Activated CD8-positive, alpha-beta memory T cell treated with anti-CD3 and anti-CD28 coated beads for 48 hours (primary cell): ENCODE data around the gene MYCBP2.
"Not testable (repeated sequence)": the region's sequence is repeated elsewhere in the genome, so short reads cannot be mapped to it uniquely, and the experiment has no call there.

Experiments
- DNase-seq, 3 experiments: peaks; one replicate each; pipeline ENCODE4 v3.0.0-alpha.2; 2020; ENCODE audit warnings: low read depth in 2 of 3, low spot score in 2 of 3

The MYCBP2 gene, protein sequence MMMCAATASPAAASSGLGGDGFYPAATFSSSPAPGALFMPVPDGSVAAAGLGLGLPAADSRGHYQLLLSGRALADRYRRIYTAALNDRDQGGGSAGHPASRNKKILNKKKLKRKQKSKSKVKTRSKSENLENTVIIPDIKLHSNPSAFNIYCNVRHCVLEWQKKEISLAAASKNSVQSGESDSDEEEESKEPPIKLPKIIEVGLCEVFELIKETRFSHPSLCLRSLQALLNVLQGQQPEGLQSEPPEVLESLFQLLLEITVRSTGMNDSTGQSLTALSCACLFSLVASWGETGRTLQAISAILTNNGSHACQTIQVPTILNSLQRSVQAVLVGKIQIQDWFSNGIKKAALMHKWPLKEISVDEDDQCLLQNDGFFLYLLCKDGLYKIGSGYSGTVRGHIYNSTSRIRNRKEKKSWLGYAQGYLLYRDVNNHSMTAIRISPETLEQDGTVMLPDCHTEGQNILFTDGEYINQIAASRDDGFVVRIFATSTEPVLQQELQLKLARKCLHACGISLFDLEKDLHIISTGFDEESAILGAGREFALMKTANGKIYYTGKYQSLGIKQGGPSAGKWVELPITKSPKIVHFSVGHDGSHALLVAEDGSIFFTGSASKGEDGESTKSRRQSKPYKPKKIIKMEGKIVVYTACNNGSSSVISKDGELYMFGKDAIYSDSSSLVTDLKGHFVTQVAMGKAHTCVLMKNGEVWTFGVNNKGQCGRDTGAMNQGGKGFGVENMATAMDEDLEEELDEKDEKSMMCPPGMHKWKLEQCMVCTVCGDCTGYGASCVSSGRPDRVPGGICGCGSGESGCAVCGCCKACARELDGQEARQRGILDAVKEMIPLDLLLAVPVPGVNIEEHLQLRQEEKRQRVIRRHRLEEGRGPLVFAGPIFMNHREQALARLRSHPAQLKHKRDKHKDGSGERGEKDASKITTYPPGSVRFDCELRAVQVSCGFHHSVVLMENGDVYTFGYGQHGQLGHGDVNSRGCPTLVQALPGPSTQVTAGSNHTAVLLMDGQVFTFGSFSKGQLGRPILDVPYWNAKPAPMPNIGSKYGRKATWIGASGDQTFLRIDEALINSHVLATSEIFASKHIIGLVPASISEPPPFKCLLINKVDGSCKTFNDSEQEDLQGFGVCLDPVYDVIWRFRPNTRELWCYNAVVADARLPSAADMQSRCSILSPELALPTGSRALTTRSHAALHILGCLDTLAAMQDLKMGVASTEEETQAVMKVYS (N-terminal part only)

DNA sequence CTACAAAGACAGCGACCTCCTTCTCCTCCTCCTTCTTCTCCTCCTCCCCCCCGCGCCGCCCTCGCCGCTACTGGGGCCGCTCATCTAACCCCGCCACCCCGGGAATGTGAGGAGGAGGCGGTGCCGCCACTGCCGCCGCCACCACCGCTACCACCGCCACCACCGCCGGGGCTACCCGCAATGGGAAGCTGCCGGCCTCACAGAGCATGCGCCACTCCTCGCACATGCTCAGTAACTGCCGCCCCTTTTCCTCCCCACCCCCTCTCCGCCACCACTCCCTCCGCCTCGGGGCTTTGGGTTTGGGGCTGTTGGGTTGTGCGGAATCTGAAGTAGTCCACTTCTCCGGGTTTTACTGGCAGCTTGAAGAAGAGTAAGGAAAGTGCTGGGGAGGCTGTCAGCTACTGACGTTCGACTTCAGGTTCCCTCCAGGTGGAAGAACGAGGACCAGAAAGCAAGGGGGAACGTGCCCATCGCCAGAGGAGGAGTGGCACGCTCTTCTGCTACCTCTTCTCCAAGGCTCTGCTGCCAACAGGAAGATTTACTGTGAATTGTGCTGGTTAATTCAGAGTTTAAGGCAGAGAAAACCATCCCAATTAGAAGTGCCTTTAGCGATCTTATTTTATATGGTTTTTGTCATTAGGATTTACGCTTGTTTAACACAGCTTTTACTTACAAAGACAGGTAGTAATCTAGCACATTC lies at the start of gene MYCBP2:
Gene MYCBP2 (minus strand): TSS at position 190 of the 700 bp plus-strand sequence. CDS start 319 bp downstream, outside the sequence.
- DNase-seq = peak; percentile 94 to 96 (median 95)

DNA sequence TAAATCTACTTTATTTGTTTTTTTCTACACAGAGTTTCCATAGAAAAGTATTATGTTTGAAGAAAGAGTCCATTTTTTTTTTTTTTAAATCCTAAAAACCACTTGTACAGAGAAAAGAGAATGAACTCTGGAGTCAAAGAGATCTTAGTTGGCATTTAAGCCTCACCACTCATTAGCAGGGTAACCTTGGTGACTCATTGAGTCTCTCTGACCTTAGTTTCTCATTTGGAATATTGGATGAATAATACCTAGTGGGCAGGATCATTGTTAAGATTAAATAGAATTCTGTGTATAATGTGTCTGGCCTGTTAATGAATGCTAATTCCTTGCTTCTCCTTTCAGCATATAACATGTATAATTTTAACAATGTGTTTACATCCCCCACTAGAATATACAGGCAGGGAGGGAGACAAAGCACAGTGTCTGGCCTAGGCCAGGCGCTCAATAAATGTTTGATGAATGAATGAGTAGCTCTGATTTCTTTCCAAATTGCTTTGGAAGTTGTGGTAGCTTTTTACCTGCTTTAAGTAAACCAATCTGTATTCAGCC lies 48.7 kb upstream of the MYCBP2 start:
- no peak for DNase-seq

DNA sequence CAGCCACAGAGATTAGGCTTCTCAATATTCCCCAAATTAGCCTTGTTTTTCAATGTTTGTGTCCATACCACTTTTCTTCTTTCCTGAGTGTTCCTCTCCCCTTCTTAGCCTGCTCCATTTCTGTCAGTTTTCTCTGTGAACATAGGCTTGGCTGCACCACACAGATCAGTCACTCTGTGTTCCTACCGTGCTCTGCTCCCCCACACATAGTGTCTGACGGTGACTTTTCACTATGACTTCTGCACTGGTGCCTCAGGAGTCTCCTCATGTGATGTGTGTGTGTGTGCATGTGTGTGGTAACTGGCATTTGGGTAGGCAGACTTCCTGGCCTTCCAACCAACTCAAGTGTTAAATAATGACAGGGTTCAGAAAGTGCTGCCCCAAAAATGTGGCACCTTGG lies 47.9 kb upstream of the MYCBP2 start:
- no peak for DNase-seq

DNA sequence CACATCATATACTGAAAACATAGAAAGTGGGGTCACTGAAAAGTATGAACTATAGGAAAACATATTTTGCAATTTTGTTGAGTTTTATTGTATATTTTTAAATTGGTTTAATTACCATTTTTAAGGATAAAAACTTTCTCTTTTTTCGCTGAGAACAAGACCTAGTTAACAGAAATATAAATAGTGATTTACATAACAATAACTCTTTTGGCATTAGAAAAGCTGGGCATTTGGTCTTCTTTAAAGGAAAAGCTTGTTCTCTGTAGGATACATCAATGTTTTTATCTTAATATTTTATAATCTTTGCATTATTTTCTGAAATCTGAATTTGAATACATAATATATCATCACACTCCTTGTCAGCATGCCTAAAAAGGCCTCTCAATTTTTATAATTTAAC lies 47.4 kb upstream of the MYCBP2 start:
- no peak for DNase-seq

DNA sequence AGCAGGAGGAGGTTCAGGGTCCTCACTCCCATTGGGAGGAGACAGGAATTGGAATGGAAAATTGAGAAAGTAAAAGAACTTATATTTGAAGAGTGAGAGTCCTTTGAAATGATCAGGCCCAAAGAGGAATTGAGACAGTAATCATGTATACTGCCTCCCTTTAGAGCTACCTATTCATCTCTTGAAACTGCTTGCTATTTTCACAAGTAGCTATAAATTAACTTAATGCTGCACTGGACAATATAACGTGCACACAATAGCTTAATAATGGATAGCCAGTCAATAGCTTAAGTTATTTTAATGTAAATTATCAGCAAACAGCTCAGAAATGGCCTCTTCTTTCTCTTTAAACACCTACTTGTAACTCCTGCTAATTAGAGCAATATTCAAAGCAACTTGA lies 46.6 kb upstream of the MYCBP2 start:
- DNase-seq = no peak

DNA sequence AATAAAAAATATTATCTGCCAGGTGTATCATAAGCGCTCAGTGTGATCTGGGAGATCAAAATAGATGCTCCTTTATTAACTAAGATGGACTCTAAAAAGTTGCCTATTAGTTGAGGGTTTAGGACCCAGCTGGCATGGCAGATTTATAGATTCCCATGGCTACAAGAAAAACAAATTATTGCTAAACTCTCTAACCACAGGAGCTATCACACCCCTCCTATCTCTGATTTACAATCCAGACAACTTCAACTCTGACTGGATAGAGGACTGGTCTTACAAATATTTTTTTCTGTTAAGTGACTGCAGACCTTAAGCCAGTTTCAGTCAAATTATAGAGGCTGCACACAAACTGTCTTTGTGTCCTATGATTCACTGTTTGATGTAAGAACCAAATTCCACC lies 45.4 kb upstream of the MYCBP2 start:
- DNase-seq = no peak

DNA sequence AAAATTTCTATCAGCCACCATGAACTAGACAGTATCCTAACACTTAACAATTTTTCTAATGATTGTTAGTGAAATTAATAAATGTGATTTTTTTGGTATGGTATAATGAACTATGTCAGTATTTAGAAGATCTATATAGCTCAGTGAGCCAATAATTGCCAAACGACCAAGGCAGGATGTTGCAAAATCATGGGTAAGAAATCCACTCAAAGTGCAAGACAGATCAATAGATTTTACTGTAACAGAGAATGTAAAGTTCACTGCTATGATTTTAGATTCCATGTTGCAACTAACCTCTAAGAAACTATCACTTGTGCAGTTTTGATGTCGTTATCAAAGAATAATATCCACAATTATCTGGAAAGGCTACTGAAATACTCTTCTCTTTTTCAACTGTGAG lies 44.0 kb upstream of the MYCBP2 start:
- no peak for DNase-seq

DNA sequence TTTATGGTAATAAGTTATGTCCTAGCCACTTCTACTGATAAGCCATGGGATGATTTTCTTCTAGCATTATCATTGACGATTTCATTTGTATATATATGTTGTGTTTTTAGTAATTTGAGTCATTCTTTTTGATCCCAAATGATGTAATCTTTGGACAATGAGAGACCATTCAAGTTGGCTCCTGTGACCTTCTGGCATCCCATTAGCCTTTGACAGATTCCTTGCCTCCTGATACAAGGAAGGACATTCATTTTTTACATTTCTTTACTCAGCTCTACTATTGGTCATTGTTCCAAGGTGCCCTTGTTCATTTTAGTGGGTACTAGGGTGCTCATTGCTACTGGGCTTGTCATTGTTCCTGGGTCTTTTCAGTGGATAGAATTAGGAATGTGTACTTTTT lies 35.3 kb upstream of the MYCBP2 start:
- DNase-seq = no peak

DNA sequence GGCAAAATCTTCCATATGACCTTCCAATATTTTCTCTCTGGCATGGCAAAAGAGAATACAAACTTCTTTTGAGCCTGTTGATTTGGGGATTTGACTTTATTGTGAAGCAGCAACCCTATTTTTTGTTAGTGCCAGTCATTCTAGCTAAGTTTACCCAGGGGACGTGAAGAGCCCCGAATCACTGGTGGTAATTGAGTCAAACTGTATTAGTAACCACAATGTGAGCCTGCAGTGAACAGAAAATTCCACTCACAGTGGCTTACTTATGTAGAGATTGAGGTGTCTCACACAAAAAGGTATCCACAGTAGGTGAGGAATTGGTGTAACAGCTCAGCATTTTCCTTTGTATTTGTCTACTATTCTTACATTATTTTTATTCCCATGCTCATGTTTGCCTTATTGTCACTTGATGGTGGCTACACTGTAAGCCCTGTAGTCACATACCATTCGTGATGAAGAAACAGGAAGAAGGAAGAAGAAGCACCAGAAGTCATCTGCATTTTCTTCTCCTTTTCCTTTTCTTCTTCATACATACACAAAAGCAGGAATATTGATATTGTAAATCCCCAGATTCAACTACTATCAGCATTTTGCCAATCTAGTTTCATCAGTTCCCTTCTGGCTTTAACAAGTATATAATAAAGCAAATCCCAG lies 33.3 kb upstream of the MYCBP2 start:
- DNase-seq = no peak

DNA sequence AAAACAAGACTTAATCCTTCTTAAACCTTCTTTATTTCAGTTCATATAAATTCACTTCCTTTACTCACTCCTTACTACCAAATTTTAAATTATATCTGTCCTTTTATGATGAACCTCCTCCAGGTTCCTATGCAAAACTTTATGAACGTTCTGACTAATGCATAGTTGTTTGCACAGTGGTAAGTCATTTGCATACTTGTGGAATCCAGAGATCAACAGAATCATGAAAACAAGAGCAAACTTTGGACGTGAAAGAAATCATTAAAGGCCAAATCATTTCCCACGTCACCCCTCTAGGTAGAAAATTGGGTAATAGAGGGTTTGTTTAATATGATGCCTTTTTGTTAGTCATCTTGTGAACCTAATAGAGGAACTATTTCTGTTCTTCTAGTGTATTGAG lies 32.3 kb upstream of the MYCBP2 start:
- DNase-seq = no peak

DNA sequence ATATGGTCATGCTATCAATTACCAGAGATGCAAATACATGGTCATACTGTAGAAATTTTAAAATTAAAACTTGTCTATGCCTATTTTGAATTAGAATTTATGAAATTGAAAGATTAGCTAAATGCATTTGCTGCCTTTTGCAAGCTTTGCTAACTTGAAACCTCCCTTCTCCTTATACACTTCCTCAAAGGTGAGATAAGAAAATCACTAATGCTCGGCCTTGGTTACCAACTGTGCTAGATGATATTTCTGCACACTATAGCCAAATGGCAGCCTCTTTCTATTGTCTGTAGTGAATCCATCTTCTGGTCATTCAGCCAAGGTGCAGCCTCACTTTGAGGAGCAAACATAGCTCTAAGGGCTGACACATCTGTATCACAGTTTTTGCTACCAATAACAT lies 31.1 kb upstream of the MYCBP2 start:
- no peak for DNase-seq

DNA sequence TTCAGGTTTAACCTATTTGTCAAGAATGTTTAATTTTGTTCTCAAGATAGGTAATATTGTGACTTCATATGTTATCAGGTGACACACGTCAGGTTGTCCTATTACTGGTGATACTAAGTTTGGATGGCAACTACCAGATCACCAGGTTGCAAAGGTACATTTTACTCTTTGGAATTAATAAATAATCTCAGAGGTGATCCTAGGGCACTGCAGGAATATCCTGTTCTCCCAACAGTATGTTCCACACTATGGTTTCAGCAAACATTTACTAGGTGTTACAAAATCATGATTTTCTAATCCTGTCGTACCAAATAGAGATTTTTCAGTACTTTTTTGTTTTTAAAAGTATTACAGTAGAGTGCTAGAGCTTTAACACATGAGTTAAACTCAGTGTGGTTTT lies 29.3 kb upstream of the MYCBP2 start:
- no peak for DNase-seq

DNA sequence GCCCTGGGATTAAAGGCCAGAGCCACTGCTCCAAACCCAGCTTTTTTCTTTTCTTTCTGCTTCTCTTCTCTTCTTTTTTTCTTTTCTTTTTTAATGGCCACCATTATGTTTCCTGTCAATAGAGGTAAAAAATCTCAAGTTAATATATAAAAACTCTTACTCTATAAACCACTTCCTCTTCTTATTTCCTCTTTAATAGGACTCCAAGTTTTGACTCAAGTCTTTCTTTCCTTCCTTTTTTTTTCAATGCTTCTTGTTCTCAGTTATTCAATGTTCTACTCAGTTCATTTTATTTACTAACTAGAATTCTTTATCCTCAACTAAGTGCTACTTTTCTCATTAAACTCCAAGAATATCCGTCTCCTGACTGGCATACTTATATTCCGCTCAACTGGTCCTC lies 27.1 kb upstream of the MYCBP2 start:
- DNase-seq = no peak

DNA sequence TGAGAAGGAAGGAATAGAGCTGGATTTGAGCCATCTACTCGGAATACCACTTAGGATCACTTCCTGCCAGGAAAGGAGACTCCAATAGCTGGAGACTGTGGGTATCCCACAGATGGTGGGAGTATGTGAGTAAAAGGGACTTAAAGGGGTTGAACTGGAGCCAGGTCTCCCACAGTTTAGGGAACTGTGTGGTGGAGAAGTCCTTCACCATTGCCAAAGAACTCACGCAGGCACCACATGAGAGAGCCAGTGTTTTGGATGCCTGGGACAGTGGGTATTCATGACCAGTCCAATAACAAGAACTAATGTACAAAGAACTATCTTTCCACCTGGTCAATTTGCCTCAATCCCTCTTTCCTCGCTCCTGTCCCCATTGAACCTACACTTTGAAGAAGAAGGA lies 24.4 kb upstream of the MYCBP2 start:
- no peak for DNase-seq

DNA sequence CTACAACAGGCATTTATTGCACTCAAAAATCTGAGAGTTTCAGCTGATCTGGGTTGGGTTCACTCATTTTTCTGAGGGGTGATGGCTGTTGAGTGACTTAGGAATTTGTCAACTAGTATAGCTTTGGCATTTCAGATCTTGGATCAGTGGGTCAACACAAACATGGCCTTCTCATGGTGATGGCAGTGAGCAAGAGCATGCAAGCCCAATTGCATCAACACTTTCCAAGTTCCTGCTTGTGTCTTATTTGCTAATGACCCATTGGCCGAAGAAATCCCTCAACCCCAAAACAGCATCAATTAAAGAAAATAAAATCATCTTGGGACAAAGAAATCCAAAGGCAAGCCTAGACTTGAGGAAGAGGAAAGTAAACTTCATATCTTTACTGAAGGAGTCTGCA lies 23.9 kb upstream of the MYCBP2 start:
- no peak for DNase-seq

DNA sequence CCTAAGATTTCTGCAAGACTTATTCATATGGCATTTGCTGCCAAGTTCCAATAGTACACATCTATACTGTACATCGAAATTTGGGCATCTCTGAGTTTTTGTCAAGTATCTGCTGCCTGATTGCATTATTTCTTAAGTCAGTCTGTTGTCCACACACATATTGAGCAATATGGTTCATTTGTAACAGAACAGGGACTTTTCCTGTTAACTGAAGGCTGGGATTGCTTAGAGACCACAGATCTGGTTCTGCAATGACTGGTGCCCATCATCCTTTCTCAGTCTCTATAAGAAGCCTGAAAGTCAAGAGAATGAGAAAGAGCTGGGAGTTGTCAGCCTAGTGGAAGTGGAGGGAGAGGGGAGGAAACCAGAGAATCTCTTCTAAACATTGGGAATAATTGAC lies 22.5 kb upstream of the MYCBP2 start:
- DNase-seq = no peak

DNA sequence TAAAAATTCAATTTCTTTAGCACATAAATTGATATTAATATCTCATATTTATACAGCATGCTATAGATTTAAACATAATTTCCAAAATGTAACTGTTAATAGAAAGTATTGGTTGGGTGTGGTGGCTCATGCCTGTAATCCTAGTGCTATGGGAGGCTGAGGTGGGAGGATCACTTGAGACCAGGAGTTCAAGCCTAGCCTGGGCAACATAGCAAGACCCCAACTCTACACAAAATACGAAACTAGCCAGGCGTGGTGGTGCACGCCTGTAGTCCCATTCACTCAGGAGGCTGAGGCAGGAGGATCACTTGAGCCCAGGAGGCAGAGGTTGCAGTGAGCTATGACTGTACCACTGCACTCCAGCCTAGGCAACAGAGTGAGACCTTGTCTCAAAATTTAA lies 20.5 kb upstream of the MYCBP2 start:
- not testable (repeated sequence) for DNase-seq

DNA sequence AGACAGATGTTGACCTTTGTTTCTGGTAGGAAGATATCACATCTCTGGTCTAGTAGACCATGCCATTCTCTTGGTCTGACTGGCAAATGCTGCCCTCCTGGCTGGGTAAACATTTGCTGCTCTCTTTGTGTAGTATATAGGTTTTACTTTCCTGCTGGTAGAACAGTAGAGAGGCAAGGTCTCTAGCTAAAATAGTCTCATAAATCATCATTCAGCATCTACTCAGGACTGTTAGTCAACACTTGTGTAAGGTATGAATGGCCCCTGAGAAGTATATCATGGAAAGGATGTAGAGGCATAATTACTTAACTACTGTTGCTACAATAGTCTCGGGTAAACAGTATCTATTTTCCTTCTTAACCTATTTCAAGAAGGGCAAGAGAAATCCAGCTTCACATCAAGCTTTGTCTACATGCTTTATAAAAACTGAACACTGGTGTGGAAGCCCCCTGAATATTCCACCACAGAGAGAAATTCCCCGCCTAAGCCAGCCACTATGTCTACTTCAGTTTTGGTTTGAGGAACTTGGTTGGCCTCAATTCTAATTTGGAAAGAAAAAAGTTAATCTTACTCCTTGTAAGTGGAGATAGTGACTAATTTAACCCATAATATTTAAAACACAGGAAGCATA lies 18.4 kb upstream of the MYCBP2 start:
- DNase-seq = no peak

DNA sequence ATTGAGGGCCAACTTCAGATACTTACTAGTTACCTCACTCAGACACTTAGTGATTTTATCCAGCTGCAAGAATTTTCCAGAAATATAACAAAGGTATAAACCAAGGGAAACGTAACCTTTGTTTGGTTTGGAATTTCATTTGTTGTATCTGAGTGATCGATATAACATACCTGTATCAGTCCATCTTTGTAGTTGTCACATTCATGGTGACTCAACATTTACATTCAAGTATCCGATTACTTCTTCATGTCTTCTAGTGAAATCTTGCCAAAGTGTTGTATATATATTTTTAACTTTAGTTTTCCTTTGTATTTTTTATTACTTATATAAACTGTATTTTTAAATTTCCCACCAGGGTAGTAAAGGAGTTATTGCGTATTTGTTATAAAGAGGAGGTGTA lies 16.9 kb upstream of the MYCBP2 start:
- DNase-seq = no peak

DNA sequence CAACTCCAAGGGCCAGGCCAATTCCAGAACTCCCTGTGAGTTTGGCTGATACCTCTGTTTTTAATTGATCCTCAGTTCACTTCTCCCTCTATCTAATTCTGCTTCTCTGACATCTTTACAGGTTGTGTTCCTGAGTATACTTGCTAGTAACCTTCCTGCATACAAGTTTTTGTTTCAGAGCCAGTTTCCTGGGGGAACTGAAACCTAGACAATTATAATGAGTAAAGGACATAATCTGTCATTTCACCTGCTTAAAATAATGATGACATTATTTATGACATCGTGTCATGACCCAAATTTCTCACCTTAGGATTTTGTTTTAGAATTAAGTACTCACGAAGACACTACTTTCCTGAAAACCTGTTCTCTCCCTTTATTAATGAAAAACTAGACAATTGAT lies 12.5 kb upstream of the MYCBP2 start:
- no peak for DNase-seq
